ENCODE data around the gene A2M. TPM values are rescaled to one million over a fixed set of nuclear protein-coding genes. Genes with fewer than 3 reads are reported as not detected.

A2M gene
- total RNA-seq, 2 donors from 2014 or later: 0.66 TPM; not detected in 1

- Histone ChIP-seq H3K27me3 (ENCODE audit: control insufficient read depth, insufficient read depth, low read length, poor library complexity, severe bottlenecking) (no peaks in the 10 kb centered on the region), H3K4me1 (ENCODE audit: control insufficient read depth, insufficient read depth, low read length) (no peaks in the 10 kb centered on the region), H3K27ac (ENCODE audit: low read depth, low read length) (no peak overlapping the region), H3K9me3 (ENCODE audit: control insufficient read depth, low read length) (peaks cover 15% of the 10 kb centered on the region), H3K36me3 (ENCODE audit: control insufficient read depth, insufficient read depth, low read length) (no peaks in the 10 kb centered on the region), H3K4me3 (ENCODE audit: low read length) (no peak overlapping the region), H3K9ac (ENCODE audit: extremely low read depth, low read length, poor library complexity, severe bottlenecking) (no peak overlapping the region)
- no peak overlapping the region for H3K27ac Mint-ChIP-seq
- no peak for TF ChIP-seq CTCF (conservative IDR thresholded peaks at IDR 0.05)
- 75% methylated on average over 1 of the region's 1 CpG; no CpG with 5 or more reads in 1 of the 2 experiments for WGBS, 2 experiments (ENCODE audit: insufficient coverage in 1 of 2, insufficient read length in 1 of 2)
- H3K27me3 Mint-ChIP-seq (ENCODE audit: insufficient read depth): no peaks in the 10 kb centered on the region
- H3K4me3 Mint-ChIP-seq: no peak overlapping the region
- no peak for DNase-seq
- H3K9me3 Mint-ChIP-seq: peaks cover 26% of the 10 kb centered on the region
- H3K4me1 Mint-ChIP-seq: no peaks in the 10 kb centered on the region
- no peaks in the 10 kb centered on the region for H3K36me3 Mint-ChIP-seq (ENCODE audit: low read depth)
These were observed 29.6 kb downstream of the A2M start for GRCh38 chr12:9086087-9086486.

DNA sequence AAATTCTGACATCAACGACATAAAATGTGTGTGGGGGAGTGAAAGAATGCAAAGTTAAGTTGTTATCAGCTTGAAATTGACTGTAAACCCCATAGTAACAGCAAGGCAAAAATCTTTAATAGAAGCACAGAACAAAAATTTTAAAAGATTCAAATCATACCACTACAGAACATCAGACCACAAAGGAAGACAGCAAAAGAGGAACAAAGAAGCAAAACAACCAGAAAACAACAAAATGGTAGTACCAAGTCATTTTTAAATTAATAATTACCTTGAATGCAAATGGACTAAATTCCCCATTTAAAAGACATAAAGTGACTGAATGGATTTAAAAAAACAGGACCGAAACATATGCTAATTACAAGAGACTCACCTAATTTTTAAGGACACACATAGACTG lies 31.3 kb downstream of the A2M start:
- no peak for TF ChIP-seq CTCF (conservative IDR thresholded peaks at IDR 0.05)

GRCh38 chr12:9083793-9084192 lies 31.9 kb downstream of the A2M start:
- Mint-ChIP-seq H3K9me3 (peaks cover 26% of the 10 kb centered on the region), H3K27ac (no peak overlapping the region), H3K4me3 (no peak overlapping the region), H3K4me1 (no peaks in the 10 kb centered on the region), H3K36me3 (ENCODE audit: low read depth) (no peaks in the 10 kb centered on the region), H3K27me3 (ENCODE audit: insufficient read depth) (no peaks in the 10 kb centered on the region)
- no peak for TF ChIP-seq CTCF (conservative IDR thresholded peaks at IDR 0.05)
- Histone ChIP-seq H3K9ac (ENCODE audit: extremely low read depth, low read length, poor library complexity, severe bottlenecking) (no peak overlapping the region), H3K4me3 (ENCODE audit: low read length) (no peak overlapping the region), H3K27ac (ENCODE audit: low read depth, low read length) (no peak overlapping the region), H3K9me3 (ENCODE audit: control insufficient read depth, low read length) (peaks cover 15% of the 10 kb centered on the region), H3K36me3 (ENCODE audit: control insufficient read depth, insufficient read depth, low read length) (no peaks in the 10 kb centered on the region), H3K27me3 (ENCODE audit: control insufficient read depth, insufficient read depth, low read length, poor library complexity, severe bottlenecking) (no peaks in the 10 kb centered on the region), H3K4me1 (ENCODE audit: control insufficient read depth, insufficient read depth, low read length) (no peaks in the 10 kb centered on the region)
- no peak for DNase-seq
- WGBS, 2 experiments (ENCODE audit: insufficient coverage in 1 of 2, insufficient read length in 1 of 2): 86% methylated on average over 1 of the region's 2 CpGs; no CpG with 5 or more reads in 1 of the 2 experiments

More for the DNA sequence above, 31.3 kb downstream of the A2M start:
- H3K9me3 ChIP-seq (ENCODE audit: control insufficient read depth, low read length): peaks cover 15% of the 10 kb centered on the region
- Mint-ChIP-seq H3K9me3 (peaks cover 26% of the 10 kb centered on the region), H3K27ac (no peak overlapping the region), H3K27me3 (ENCODE audit: insufficient read depth) (no peaks in the 10 kb centered on the region), H3K4me1 (no peaks in the 10 kb centered on the region), H3K4me3 (no peak overlapping the region), H3K36me3 (ENCODE audit: low read depth) (no peaks in the 10 kb centered on the region)
- H3K4me1 ChIP-seq (ENCODE audit: control insufficient read depth, insufficient read depth, low read length): no peaks in the 10 kb centered on the region
- H3K9ac ChIP-seq (ENCODE audit: extremely low read depth, low read length, poor library complexity, severe bottlenecking): no peak overlapping the region
- no peak for DNase-seq
- no peaks in the 10 kb centered on the region for H3K36me3 ChIP-seq (ENCODE audit: control insufficient read depth, insufficient read depth, low read length)
- H3K27me3 ChIP-seq (ENCODE audit: control insufficient read depth, insufficient read depth, low read length, poor library complexity, severe bottlenecking): no peaks in the 10 kb centered on the region
- H3K4me3 ChIP-seq (ENCODE audit: low read length): no peak overlapping the region
- no peak overlapping the region for H3K27ac ChIP-seq (ENCODE audit: low read depth, low read length)
- 100% methylated on average over 1 of the region's 2 CpGs; no CpG with 5 or more reads in 1 of the 2 experiments for WGBS, 2 experiments (ENCODE audit: insufficient coverage in 1 of 2, insufficient read length in 1 of 2)

All from endodermal cell (in vitro differentiated cells).